Measurements from ENCODE around the gene CLTC. TPM values are rescaled to one million over a fixed set of nuclear protein-coding genes. Genes with fewer than 3 reads are reported as not detected.

CLTC gene
- total and polyA plus RNA-seq, 8 donors: 25.7 to 118 (median 60.7) TPM

DNA sequence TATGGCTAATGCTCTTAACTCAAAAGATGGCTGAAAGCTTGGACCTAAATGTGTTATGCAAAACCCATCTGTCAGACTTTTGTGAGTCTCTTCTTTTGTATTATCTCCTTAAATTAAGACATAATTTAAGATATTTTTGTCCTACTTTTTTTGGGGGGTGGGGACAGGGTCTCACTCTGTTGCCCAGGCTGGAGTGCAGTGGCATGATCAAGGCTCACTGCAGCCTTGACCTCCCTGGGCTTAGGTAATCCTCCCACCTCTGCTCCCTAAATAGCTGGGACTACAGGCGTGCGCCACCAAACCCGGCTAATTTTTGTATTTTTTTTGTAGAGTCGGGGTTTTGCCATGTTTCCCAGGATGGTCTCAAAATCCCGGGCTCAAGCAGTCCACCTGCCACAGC, 7.1 kb downstream of the CLTC start:
- intact Hi-C loops (cut with DNase I): no loop called here
- no peak for DNase-seq
- Histone ChIP-seq H3K27me3 (no peaks in the 10 kb centered on the region), H3K36me3 (no peaks in the 10 kb centered on the region), H3K4me3 (no peak overlapping the region), H3K4me1 (peaks cover 18 to 66% (median 45%) of the 10 kb centered on the region in 3 donors), H3K27ac (peak overlapping the region in 1 of 4 donors; percentile 53), H3K9me3 (no peaks in the 10 kb centered on the region)
- WGBS, 2 donors: 91 to 94% methylated on average over 5 of the region's 5 CpGs
- TF ChIP-seq, protein P1, sequence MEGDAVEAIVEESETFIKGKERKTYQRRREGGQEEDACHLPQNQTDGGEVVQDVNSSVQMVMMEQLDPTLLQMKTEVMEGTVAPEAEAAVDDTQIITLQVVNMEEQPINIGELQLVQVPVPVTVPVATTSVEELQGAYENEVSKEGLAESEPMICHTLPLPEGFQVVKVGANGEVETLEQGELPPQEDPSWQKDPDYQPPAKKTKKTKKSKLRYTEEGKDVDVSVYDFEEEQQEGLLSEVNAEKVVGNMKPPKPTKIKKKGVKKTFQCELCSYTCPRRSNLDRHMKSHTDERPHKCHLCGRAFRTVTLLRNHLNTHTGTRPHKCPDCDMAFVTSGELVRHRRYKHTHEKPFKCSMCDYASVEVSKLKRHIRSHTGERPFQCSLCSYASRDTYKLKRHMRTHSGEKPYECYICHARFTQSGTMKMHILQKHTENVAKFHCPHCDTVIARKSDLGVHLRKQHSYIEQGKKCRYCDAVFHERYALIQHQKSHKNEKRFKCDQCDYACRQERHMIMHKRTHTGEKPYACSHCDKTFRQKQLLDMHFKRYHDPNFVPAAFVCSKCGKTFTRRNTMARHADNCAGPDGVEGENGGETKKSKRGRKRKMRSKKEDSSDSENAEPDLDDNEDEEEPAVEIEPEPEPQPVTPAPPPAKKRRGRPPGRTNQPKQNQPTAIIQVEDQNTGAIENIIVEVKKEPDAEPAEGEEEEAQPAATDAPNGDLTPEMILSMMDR (IDR thresholded peaks at IDR 0.05): no peak
- no peak for FAIRE-seq
- no peak for ATAC-seq

DNA sequence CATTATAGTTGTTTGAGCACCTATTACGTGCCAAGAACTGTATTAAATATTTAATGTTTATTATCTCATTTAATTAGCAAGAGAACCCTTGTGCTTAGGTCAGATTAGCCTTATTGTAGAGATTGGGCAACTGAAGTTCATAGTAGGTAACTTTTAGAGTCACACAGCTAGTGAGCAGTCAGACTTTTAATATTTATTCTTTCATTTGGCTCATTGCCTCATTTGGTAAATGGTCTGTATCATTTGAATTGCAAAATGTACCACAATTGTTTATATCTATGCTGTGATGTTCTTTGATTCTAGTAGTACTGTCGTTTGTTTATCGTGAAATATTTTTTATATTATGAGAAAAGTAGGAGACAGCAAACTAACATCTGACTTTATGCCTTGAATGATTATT, 7.6 kb downstream of the CLTC start:
- no peak for ATAC-seq
- Histone ChIP-seq H3K9me3 (no peaks in the 10 kb centered on the region), H3K27ac (peak overlapping the region in 2 of 4 donors; percentile 2 to 53), H3K4me3 (no peak overlapping the region), H3K27me3 (no peaks in the 10 kb centered on the region), H3K4me1 (peaks cover 14 to 61% (median 40%) of the 10 kb centered on the region in 3 donors), H3K36me3 (no peaks in the 10 kb centered on the region)
- intact Hi-C loops (cut with DNase I): no loop called here
- FAIRE-seq: no peak
- DNase-seq: no peak
- TF ChIP-seq, protein P1 (IDR thresholded peaks at IDR 0.05): no peak
- WGBS, 2 donors: 41 to 53% methylated on average over 3 of the region's 3 CpGs

DNA sequence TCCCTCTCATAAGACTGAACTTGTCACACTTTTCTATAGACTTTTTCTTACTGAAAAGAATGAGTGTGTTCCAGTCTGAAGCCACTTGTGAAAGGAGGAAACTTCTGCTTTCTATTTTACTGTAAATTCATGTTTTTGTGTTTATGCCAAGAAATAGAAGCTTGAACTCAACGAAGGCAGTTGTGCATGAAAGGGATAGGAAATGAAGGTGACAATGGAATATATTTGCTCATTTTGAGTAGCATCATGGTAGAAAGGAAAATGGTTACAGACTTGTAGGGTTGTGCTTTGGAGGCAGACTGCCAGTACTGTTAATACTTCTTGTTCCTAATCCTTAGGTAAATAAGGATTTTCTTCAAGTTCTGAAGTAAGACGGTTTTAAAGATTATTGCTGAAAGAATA, 8.1 kb downstream of the CLTC start:
- Histone ChIP-seq H3K27ac (peak overlapping the region in 2 of 4 donors; percentile 2 to 53), H3K4me3 (peak overlapping the region in 1 of 4 donors; percentile 3), H3K4me1 (peaks cover 14 to 58% (median 36%) of the 10 kb centered on the region in 3 donors), H3K36me3 (no peaks in the 10 kb centered on the region), H3K9me3 (no peaks in the 10 kb centered on the region), H3K27me3 (no peaks in the 10 kb centered on the region)
- WGBS, 2 donors: 5 to 7% methylated on average over 2 of the region's 2 CpGs
- TF ChIP-seq, protein P1 (IDR thresholded peaks at IDR 0.05): no peak
- intact Hi-C loops (cut with DNase I): no loop called here
- DNase-seq: no peak
- ATAC-seq: peak in 3 of 4 donors; percentile 34 to 46 (median 34)
- no peak for FAIRE-seq

DNA sequence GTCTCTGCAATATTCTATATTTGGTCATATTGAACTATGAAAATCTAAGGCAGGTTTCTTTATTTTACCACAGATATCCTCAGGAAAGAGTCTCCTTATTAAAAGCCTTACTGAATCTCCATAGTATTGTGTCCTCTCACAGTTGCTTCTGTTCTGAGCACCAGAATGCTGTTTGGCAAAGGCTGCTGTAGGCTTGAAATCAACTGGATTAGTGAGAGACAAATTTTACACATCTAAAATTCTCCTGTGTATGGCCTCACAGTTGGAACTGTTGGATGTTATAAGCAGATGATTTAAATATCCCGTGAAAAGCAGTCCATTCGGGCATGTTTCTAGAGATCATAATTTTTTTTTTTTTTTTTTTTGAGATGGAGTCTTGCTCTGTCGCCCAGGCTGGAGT, 9.5 kb downstream of the CLTC start:
- peaks cover 14 to 50% (median 38%) of the 10 kb centered on the region in 3 donors for H3K4me1 ChIP-seq

DNA sequence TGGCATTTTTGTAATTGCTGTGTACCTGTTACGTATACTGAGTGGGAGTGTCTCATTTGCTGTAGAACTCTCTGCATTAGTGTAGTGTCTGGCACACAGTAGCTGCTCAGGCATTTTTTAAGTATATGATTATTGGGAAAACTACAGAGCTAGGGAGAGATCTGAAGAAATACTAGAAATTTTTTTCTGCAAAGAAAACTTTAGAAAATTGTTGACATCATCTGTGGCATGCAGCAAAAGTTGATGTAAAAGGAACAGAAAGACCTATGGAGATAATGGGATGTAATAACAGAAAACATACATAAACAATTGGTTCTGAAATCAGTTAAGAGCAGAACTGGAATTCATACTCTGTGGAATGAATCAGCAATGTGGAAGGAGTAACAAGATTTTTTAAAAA, 11.6 kb downstream of the CLTC start:
- Histone ChIP-seq H3K36me3 (no peaks in the 10 kb centered on the region), H3K4me3 (no peak overlapping the region), H3K4me1 (peaks cover 14 to 50% (median 50%) of the 10 kb centered on the region in 3 donors), H3K27me3 (no peaks in the 10 kb centered on the region), H3K9me3 (no peaks in the 10 kb centered on the region), H3K27ac (no peak overlapping the region)
- no peak for ATAC-seq
- TF ChIP-seq, protein P1 (IDR thresholded peaks at IDR 0.05): no peak
- WGBS, 2 donors: 95 to 100% methylated on average over 1 of the region's 1 CpG
- FAIRE-seq: no peak
- intact Hi-C loops (cut with DNase I): no loop called here
- DNase-seq: no peak

More for the DNA sequence above, 9.5 kb downstream of the CLTC start:
- H3K9me3 ChIP-seq: no peaks in the 10 kb centered on the region
- no peaks in the 10 kb centered on the region for H3K27me3 ChIP-seq
- no peak overlapping the region for H3K27ac ChIP-seq
- no peak overlapping the region for H3K4me3 ChIP-seq
- ATAC-seq (no peak), FAIRE-seq (no peak), DNase-seq (no peak)
- intact Hi-C loops (cut with DNase I): no loop called here
- no peaks in the 10 kb centered on the region for H3K36me3 ChIP-seq
- 80 to 81% methylated on average over 3 of the region's 3 CpGs for WGBS, 2 donors
- TF ChIP-seq, protein P1 (IDR thresholded peaks at IDR 0.05): no peak

Data from pancreas (tissue), 10 donors.